Measurements from ENCODE around the gene ERCC6.

- TF ChIP-seq, protein P1, sequence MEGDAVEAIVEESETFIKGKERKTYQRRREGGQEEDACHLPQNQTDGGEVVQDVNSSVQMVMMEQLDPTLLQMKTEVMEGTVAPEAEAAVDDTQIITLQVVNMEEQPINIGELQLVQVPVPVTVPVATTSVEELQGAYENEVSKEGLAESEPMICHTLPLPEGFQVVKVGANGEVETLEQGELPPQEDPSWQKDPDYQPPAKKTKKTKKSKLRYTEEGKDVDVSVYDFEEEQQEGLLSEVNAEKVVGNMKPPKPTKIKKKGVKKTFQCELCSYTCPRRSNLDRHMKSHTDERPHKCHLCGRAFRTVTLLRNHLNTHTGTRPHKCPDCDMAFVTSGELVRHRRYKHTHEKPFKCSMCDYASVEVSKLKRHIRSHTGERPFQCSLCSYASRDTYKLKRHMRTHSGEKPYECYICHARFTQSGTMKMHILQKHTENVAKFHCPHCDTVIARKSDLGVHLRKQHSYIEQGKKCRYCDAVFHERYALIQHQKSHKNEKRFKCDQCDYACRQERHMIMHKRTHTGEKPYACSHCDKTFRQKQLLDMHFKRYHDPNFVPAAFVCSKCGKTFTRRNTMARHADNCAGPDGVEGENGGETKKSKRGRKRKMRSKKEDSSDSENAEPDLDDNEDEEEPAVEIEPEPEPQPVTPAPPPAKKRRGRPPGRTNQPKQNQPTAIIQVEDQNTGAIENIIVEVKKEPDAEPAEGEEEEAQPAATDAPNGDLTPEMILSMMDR (IDR thresholded peaks at IDR 0.05), result no peak
- TF ChIP-seq POLR2A (IDR thresholded peaks at IDR 0.05), result no peak
These were observed 36.7 kb upstream of the ERCC6 start for GRCh38 chr10:49575489-49576072.
